K562 (cell line): Measurements from ENCODE around the gene EPB42.

ENCODE experiments used
- CBFB ChIP-seq: sonication (generic); formaldehyde crosslinking; IDR thresholded peaks from 2 replicates; pipeline ENCODE4 v1.4.0; 2020; ENCODE audit warnings: mild to moderate bottlenecking, missing genetic modification reagents
- CEBPB ChIP-seq: fragments of 450-650 bp; IDR thresholded peaks from 2 replicates; pipeline ENCODE4 v1.6.1; 2016; ENCODE audit warnings: missing genetic modification characterization, missing compliant biosample characterization
- CREB1 ChIP-seq, 2 experiments: sonication (generic) in 1 of 2; formaldehyde crosslinking in 1 of 2; IDR thresholded peaks; 2 replicates each; pipeline versions ENCODE4 v1.6.1 to v1.8.0; 2012 to 2022; ENCODE audit warnings: inconsistent platforms in 1 of 2, mild to moderate bottlenecking in 1 of 2, missing genetic modification reagents in 1 of 2, moderate library complexity in 1 of 2
- EZH2 ChIP-seq: IDR thresholded peaks from 2 replicates; pipeline ENCODE4 v1.6.1; 2012; ENCODE audit warnings: low read depth, mild to moderate bottlenecking, inconsistent platforms, low read length, borderline replicate concordance
- KDM4B ChIP-seq, 2 experiments: fragments of 450-650 bp in 1 of 2; sonication (generic) in 1 of 2; IDR thresholded peaks; 2 replicates each; pipeline ENCODE4 v1.6.1; 2016 to 2017; ENCODE audit warnings: borderline replicate concordance in 2 of 2, antibody characterized with exemption in 1 of 2, low read depth in 1 of 2, mild to moderate bottlenecking in 1 of 2
- PTBP1 ChIP-seq: fragments of 200-400 bp; formaldehyde crosslinking; IDR thresholded peaks from 2 replicates; pipeline ENCODE4 v1.6.1; 2017; ENCODE audit warnings: low read depth, low read length
- RAD21 ChIP-seq, 2 experiments: fragments of 250-450 bp in 1 of 2; fragments of 450-650 bp in 1 of 2; sonication (Bioruptor Pico) in 1 of 2; formaldehyde crosslinking in 1 of 2; IDR thresholded peaks in 1 of 2; conservative IDR thresholded peaks in 1 of 2; 2 replicates each; pipeline versions ENCODE4 v1.4.0 to v1.8.0; 2020 to 2022; ENCODE audit warnings: mild to moderate bottlenecking in 2 of 2, moderate library complexity in 1 of 2
- SMARCA5 ChIP-seq: fragments of 450-650 bp; IDR thresholded peaks from 2 replicates; pipeline ENCODE4 v1.6.1; 2016
- TAF1 ChIP-seq: IDR thresholded peaks from 2 replicates; pipeline ENCODE4 v1.6.1; 2011; ENCODE audit warnings: mild to moderate bottlenecking, low read length, moderate library complexity; ENCODE audit not compliant: insufficient read depth, control insufficient read depth, severe bottlenecking; ENCODE audit errors: extremely low read depth
- TEAD4 ChIP-seq, 2 experiments: sonication (generic) in 1 of 2; formaldehyde crosslinking in 1 of 2; IDR thresholded peaks; 2 replicates each; pipeline versions ENCODE4 v1.6.1 to v1.8.0; 2012 to 2022; ENCODE audit warnings: borderline replicate concordance in 1 of 2, inconsistent platforms in 1 of 2, low read length in 1 of 2, mild to moderate bottlenecking in 1 of 2, missing genetic modification reagents in 1 of 2
- ZNF766 ChIP-seq: fragments of 200-800 bp; sonication (Bioruptor generic); conservative IDR thresholded peaks from 2 replicates; pipeline ENCODE4 v1.6.1; 2016; ENCODE audit warnings: missing genetic modification characterization, missing compliant biosample characterization
- ZZZ3 ChIP-seq: fragments of 450-650 bp; IDR thresholded peaks from 2 replicates; pipeline ENCODE4 v1.6.1; 2016; ENCODE audit warnings: antibody characterized with exemption, mild to moderate bottlenecking, moderate library complexity
- TF ChIP-seq, protein P1 (sequence below): fragments of 250-450 bp; sonication (Bioruptor Pico); IDR thresholded peaks from 2 replicates; pipeline ENCODE4 v1.4.0; 2020; ENCODE audit warnings: mild to moderate bottlenecking

DNA sequence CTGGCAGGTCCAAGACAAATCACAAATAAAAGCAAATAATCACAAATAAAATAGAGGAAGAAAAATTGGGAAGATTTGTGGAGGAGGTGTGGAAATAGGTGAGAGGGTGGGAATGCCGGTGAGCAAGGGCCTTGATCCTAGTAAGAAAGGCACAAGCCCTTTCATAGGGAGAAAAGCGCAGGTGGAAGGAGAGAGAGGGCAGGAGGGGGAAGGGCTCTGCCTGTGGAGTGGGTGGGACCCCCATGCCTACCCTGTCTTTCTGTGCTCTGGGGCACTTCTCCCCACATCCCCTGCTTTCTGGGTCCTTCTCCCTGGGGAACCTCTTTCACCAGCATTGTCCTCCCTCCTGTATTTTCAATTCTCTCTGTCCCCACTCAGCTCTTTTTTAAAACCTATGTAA is 46.6 kb upstream of the EPB42 start:
- TF ChIP-seq RAD21 (CRISPR knock-in tag; conservative IDR thresholded peaks at IDR 0.05 in 1 of 2, IDR thresholded peaks at IDR 0.05 in 1 of 2) (no peak), TEAD4 (IDR thresholded peaks at IDR 0.05; ENCODE audit: low read length) (no peak), TEAD4 (CRISPR knock-in tag; IDR thresholded peaks at IDR 0.05; ENCODE audit: borderline replicate concordance) (no peak), KDM4B (IDR thresholded peaks at IDR 0.05; ENCODE audit: borderline replicate concordance in 2 of 2, low read depth in 1 of 2) (no peak), TAF1 (no peak), CBFB (CRISPR knock-in tag) (no peak), CEBPB (no peak), EZH2 (no peak), PTBP1 (no peak), SMARCA5 (no peak), CREB1 (IDR thresholded peaks at IDR 0.05) (no peak), CREB1 (CRISPR knock-in tag; IDR thresholded peaks at IDR 0.05) (no peak), ZNF766 (no peak), ZZZ3 (no peak)
- TF ChIP-seq, protein P1, sequence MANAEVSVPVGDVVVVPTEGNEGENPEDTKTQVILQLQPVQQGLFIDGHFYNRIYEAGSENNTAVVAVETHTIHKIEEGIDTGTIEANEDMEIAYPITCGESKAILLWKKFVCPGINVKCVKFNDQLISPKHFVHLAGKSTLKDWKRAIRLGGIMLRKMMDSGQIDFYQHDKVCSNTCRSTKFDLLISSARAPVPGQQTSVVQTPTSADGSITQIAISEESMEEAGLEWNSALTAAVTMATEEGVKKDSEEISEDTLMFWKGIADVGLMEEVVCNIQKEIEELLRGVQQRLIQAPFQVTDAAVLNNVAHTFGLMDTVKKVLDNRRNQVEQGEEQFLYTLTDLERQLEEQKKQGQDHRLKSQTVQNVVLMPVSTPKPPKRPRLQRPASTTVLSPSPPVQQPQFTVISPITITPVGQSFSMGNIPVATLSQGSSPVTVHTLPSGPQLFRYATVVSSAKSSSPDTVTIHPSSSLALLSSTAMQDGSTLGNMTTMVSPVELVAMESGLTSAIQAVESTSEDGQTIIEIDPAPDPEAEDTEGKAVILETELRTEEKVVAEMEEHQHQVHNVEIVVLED: no peak
